Dendritic cell treated with granulocyte-macrophage colony-stimulating factor and Interleukin-4, amounts not matched to agents 40 ng/mL and 50 ng/mL, for 4 days (primary cell): ENCODE measurements around the gene TECPR1.
"Not testable (repeated sequence)": the region's sequence is repeated elsewhere in the genome, so short reads cannot be mapped to it uniquely, and the experiment has no call there.

Source experiments
- H3K27ac Mint-ChIP-seq: one replicate; pipeline ENCODE4 v1.8.0; 2022; ENCODE audit warnings: mild to moderate bottlenecking, mixed read lengths
- H3K27me3 Mint-ChIP-seq: one replicate; pipeline ENCODE4 v1.8.0; 2022; ENCODE audit warnings: mild to moderate bottlenecking, mixed read lengths
- H3K36me3 Mint-ChIP-seq: one replicate; pipeline ENCODE4 v1.8.0; 2022; ENCODE audit warnings: low read depth, mixed read lengths
- H3K4me1 Mint-ChIP-seq: one replicate; pipeline ENCODE4 v1.8.0; 2022; ENCODE audit warnings: low read depth, mixed read lengths
- H3K4me3 Mint-ChIP-seq: one replicate; pipeline ENCODE4 v1.8.0; 2022; ENCODE audit warnings: mild to moderate bottlenecking, moderate library complexity, mixed read lengths
- H3K9me3 Mint-ChIP-seq: one replicate; pipeline ENCODE4 v1.8.0; 2022; ENCODE audit warnings: mixed read lengths
- intact Hi-C: fragments of 100-400 bp; cut with micrococcal nuclease; formaldehyde crosslinking; loops from one replicate; pipeline ENCODE4 v1.15.0; 2022

TECPR1 gene

DNA sequence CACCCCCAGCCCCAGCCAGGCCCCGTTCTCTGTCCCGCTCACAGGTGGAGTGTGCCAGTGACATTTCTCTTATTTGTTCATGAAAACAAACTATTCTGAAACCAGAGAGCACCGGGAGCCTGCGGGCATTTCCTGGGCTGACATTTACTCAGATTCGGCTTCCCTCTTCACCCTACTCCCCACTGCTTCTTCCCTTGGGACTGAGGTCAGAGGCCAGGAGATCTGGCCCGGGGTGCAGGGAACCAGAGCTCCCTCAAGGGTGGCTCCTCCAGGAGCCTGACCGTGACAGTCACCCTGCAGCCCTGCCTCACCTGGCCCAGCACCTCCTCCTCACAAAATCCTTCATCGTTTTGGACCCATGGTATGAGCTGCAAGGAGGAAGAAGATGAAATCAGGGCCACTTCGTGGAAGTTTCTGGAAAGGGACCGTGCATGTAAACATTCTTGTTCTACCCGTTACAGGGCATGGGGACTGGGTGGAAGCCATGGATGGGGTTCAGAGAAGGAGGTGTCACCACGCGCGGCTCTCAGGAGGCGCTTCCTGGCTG, 28.6 kb downstream of the TECPR1 start:
- intact Hi-C loops = no loop called here
- Mint-ChIP-seq H3K9me3 (no peaks in the 10 kb centered on the region), H3K27me3 (peaks cover 2% of the 10 kb centered on the region), H3K4me1 (peaks cover 1% of the 10 kb centered on the region), H3K36me3 (peaks cover 94% of the 10 kb centered on the region), H3K27ac (no peak overlapping the region), H3K4me3 (no peak overlapping the region)

- intact Hi-C loops = no loop called here
- Mint-ChIP-seq H3K36me3 (peaks cover 93% of the 10 kb centered on the region), H3K27ac (no peak overlapping the region)
Observed at GRCh38 chr7:98222533-98223195, 29.4 kb downstream of the TECPR1 start.

DNA sequence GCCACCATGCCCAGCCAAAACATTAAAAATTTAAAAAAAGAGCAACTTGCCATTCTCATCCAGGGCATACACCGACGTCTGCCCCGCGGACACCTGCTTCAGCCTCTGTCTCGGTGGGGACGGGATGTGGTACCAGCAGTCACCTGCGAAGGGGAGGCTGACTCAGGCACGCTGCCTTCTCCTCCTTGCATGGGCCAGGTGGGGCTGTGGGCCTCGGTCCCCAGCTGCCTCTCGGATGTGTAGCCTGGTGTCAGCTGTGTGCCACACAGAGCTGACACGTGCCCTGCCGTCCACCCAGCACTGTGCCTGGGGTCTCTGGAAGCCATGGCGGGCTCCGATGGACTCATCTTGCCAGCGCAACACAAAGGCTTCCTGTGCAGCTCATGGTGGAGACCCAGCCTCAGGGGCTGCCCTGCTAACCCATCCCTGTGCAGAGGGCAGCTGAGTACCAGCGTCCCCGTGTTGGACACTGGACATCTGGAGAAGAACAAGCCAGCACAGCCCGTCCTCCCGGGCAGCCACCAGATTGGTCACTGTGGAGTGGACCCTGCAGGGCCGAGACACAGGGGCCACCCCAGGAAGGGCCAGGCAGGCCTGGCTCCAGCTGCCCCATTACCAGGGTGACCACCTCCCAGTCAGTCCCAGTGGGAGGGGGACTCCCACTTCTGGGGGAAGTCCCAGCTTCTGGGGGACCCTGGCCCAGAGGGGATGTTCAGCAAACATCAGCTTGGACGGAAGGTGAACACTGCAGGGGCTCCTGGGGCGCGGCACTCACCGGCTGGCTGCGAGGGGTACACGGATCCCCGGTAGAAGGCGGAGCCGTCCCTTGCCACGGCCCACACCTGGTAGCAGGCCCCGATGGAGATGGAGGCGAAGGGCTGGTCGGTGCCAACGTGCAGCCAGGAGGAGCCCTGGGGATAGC, 30.2 kb downstream of the TECPR1 start:
- intact Hi-C loops = no loop called here
- Mint-ChIP-seq H3K4me3 (peak overlapping the region; percentile 4), H3K9me3 (no peaks in the 10 kb centered on the region), H3K27me3 (peaks cover 2% of the 10 kb centered on the region), H3K36me3 (peaks cover 93% of the 10 kb centered on the region), H3K4me1 (peaks cover 12% of the 10 kb centered on the region), H3K27ac (no peak overlapping the region)

More at GRCh38 chr7:98222533-98223195, 29.4 kb downstream of the TECPR1 start:
- H3K9me3 Mint-ChIP-seq = no peaks in the 10 kb centered on the region
- H3K27me3 Mint-ChIP-seq = peaks cover 2% of the 10 kb centered on the region
- H3K4me1 Mint-ChIP-seq = peaks cover 9% of the 10 kb centered on the region
- H3K4me3 Mint-ChIP-seq = no peak overlapping the region

DNA sequence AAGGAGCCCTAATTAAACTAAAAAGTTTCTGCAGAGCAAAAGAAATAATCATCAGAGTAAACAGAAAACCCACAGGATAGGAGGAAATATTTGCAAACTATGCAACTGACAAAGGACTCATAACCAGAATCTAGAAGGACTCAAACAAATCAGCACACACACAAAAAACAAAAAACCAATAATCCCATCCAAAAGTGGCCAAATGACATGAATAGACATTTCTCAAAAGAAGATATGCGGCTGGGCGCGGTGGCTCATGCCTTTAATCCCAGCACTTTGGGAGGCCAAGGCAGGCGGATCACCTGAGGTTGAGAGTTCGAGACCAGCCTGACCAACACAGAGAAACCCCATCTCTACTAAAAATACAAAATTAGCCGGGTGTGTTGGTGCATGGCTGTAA, 32.6 kb downstream of the TECPR1 start:
- H3K27ac Mint-ChIP-seq, H3K4me3 Mint-ChIP-seq: not testable (repeated sequence)

GRCh38 chr7:98217623-98218582, 34.1 kb downstream of the TECPR1 start:
- no peak overlapping the region for H3K4me3 Mint-ChIP-seq
- H3K36me3 Mint-ChIP-seq = peaks cover 71% of the 10 kb centered on the region
- H3K4me1 Mint-ChIP-seq = peaks cover 12% of the 10 kb centered on the region
- intact Hi-C loops = no loop called here
- H3K9me3 Mint-ChIP-seq = no peaks in the 10 kb centered on the region
- peak overlapping the region; percentile 33 for H3K27ac Mint-ChIP-seq
- H3K27me3 Mint-ChIP-seq = peaks cover 7% of the 10 kb centered on the region

More for the DNA sequence above, 32.6 kb downstream of the TECPR1 start:
- intact Hi-C loops, H3K9me3 Mint-ChIP-seq, H3K27me3 Mint-ChIP-seq: not testable (repeated sequence)
- H3K36me3 Mint-ChIP-seq = peaks cover 85% of the 10 kb centered on the region
- H3K4me1 Mint-ChIP-seq = peaks cover 12% of the 10 kb centered on the region

DNA sequence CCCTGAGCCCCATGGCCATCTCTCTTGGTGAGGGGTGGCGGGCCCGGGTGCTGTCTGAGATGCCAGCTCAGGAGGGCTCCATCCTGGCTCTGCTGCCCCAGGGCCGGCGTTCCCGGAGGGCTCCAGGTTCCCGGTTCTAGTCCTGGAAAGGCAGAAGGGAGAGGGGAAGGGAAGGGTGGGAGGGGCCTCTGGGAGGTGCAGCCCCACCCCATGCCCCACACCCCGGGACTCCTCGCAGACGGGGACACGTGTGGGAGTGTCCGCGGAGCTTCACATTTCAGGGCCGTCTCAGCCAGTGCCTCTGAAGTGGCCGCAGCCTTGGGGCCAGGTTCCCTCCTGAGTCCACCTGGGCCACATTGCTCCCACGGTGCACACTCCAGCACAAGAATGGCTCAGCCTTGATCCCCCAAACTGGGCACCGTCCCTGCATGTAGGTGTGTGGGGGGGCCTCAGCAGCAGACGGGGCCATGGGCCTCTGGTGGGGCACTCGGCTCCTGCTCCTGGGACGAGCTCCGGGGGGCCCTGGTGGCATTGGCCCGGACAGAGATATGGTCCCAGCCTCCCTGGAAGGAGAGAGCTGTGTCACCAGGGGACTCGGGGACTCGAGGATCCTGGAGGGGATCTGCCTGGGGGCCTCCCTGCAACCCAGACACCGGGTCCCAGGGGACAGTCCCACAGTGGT, 35.0 kb downstream of the TECPR1 start:
- peaks cover 13% of the 10 kb centered on the region for H3K27me3 Mint-ChIP-seq
- no peak overlapping the region for H3K4me3 Mint-ChIP-seq
- H3K36me3 Mint-ChIP-seq = peaks cover 62% of the 10 kb centered on the region
- H3K9me3 Mint-ChIP-seq = no peaks in the 10 kb centered on the region
- peaks cover 12% of the 10 kb centered on the region for H3K4me1 Mint-ChIP-seq
- peak overlapping the region; percentile 33 for H3K27ac Mint-ChIP-seq
- intact Hi-C loops = no loop called here

DNA sequence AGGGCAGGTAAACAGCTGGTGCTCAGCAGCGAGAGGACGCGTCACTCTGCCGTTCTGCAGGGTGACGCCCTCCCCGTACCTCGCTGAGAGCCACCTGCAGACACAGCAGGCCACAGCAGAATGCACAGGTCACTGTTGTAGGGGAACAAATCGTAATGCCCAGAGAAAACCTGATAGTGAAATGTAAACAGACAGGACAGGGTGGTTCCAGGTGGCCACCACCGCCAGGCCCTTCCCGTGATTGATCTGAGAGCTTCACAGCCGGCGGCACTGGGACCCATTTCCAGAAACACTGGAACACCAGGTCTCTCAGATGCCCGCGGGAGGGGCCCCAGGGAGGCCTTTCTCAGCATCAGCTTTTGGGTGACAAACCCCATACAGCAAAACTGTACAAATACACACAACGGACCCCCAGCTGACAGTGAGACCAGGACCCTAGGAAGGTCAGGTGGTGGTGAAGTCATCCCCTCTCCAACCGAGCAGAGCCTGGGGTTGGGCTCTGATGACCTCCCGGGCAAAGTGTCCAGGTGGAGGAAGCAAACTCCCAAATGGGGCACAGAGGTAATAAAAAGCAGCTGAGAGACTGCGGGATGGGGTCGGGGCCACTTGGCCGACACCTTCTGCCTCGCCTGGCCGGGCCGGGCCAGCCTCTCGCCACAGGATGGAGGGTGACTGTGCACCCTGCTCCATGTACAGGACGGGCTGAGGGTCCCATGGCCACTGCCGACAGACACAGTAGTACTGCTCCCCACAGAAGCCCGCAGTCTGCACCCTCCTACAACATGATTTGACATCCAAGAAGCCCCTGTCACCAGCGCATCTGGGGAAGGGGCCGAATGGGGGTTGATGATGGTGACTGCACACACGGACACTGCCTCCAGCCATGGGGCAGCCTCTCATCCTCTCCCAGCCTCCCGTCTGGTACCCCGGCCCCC, 36.2 kb downstream of the TECPR1 start:
- Mint-ChIP-seq H3K27ac (no peak overlapping the region), H3K4me1 (peaks cover 12% of the 10 kb centered on the region), H3K9me3 (no peaks in the 10 kb centered on the region), H3K27me3 (peaks cover 22% of the 10 kb centered on the region), H3K36me3 (peaks cover 50% of the 10 kb centered on the region), H3K4me3 (no peak overlapping the region)
- intact Hi-C loops = no loop called here

DNA sequence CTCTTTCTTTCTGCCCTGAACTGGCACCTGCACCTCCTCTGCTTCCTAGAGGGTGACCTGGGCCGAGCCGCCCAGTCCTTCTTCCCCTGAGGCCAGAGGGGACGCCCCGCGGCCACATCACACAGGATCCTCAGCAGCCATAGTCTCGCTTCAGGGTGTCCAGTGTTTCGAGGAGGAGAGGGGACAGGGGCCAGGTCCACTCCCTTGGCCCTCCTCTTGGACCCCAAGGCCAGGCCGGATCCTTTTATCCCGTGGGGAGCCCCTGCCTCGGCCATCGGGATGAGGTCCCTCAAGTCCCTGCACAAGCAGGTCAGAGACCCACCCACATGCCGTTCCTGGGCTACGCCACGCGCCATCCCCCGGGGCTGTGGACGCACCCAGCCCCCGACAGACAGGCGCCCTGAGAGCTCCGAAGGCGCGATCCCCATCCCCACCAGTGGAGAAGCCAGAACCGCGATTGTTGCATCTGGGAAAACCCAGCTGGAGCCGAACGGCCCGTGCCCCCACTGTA, 37.2 kb downstream of the TECPR1 start:
- no peaks in the 10 kb centered on the region for H3K9me3 Mint-ChIP-seq
- intact Hi-C loops = no loop called here
- H3K27me3 Mint-ChIP-seq = peaks cover 30% of the 10 kb centered on the region
- no peak overlapping the region for H3K27ac Mint-ChIP-seq
- peaks cover 45% of the 10 kb centered on the region for H3K36me3 Mint-ChIP-seq
- H3K4me1 Mint-ChIP-seq = peaks cover 12% of the 10 kb centered on the region
- no peak overlapping the region for H3K4me3 Mint-ChIP-seq

GRCh38 chr7:98213888-98214810, 37.9 kb downstream of the TECPR1 start:
- peaks cover 41% of the 10 kb centered on the region for H3K36me3 Mint-ChIP-seq
- no peaks in the 10 kb centered on the region for H3K9me3 Mint-ChIP-seq
- intact Hi-C loops = no loop called here
- H3K27me3 Mint-ChIP-seq = peaks cover 32% of the 10 kb centered on the region
- no peak overlapping the region for H3K27ac Mint-ChIP-seq
- no peak overlapping the region for H3K4me3 Mint-ChIP-seq
- peaks cover 12% of the 10 kb centered on the region for H3K4me1 Mint-ChIP-seq

DNA sequence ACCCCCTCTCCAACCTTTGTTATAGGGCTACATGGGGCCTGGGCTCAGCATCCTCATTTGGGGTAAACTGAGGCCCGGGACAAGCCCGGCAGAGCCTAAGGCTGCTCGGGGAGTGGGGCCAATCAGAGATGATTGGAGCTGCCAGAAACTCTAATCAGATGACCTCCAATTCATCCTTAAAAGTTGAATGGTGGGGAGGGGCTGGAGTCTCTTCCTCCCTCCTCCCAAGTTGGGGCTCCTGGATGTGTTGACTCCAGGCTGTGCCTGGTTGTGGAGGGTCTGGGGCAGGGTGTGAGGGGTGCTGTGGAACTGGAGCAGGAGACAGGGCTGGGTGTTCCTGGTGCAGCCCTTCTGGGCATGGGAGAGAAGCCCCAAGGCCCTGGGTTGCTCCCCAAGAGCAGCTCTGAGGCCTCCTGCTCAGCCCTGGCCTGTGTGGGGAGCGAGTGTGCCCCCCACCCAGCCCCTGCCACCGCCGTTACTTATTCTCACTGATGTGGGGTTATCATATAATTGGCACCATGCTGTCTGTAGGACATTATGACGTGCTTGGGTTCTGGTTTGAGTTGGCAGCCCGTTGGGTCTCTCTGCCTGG, 38.6 kb downstream of the TECPR1 start:
- Mint-ChIP-seq H3K36me3 (peaks cover 40% of the 10 kb centered on the region), H3K27ac (no peak overlapping the region), H3K27me3 (peaks cover 32% of the 10 kb centered on the region), H3K4me3 (no peak overlapping the region), H3K4me1 (peaks cover 10% of the 10 kb centered on the region), H3K9me3 (no peaks in the 10 kb centered on the region)
- intact Hi-C loops = no loop called here

DNA sequence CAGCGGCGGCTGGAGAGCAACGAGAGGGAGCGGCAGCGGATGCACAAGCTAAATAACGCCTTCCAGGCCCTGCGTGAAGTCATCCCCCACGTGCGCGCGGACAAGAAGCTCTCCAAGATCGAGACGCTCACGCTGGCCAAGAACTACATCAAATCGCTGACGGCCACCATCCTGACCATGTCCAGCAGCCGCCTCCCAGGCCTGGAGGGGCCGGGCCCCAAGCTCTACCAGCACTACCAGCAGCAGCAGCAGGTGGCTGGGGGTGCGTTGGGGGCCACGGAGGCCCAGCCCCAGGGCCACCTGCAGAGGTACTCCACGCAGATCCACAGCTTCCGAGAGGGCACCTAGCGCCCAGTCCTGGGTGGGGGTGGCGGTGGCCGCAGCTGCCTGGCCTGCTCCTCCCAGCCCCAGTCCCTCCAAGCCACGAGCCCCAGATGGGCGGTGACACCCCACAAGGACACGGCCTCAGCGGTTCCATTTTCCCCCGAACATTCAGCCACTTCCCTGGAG, 39.4 kb downstream of the TECPR1 start:
- Mint-ChIP-seq H3K4me3 (no peak overlapping the region), H3K27ac (no peak overlapping the region), H3K36me3 (peaks cover 33% of the 10 kb centered on the region), H3K4me1 (peaks cover 2% of the 10 kb centered on the region), H3K27me3 (peaks cover 32% of the 10 kb centered on the region), H3K9me3 (no peaks in the 10 kb centered on the region)
- intact Hi-C loops = no loop called here
